Ammon's horn (tissue), 1 donor: ENCODE measurements around the gene WNK3.

ENCODE experiments used
- DNase-seq: peaks from one replicate; pipeline ENCODE4 v3.0.0-alpha.2; 2016; ENCODE audit warnings: low spot score

The WNK3 gene

DNA sequence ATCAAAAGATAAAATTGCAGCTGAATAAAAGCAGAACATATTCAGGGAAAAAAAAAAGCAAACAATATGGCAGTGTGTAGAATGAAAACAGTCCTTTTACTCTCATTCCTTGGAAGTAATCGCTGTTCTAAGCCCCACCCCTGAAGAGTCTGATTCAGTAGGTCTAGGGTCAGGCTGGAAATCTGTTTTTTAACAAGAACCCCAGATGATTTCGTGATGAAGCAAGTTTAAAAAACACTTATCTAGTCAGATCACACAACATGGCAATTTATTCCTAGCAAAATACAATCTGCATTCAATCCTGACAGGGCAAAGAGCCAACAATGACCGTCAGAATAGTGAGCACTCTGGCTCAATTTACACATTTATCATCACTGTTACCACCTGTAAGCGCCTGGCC, 190.9 kb downstream of the WNK3 start:
- no peak for DNase-seq

DNA sequence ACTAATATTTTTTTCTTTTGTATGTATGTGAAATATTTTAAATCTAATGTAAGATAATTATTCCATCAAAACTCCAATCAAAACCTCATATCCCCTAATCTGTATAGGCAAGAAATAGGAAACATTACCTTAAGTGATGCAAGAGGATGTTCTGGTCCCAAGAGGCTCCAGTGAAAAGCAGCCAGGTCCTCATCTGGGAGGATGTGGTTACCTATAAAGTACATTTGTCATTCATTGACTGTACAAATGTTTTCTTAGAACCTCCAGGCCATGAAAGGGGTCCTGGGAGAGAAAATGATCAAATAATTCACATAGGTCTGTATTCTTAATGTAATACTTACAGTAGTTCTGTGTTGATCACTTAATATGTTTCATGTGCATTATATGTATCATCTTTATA, 200.3 kb downstream of the WNK3 start:
- DNase-seq = no peak
